ENCODE data around the gene FDX1. TPM values are rescaled to one million over a fixed set of nuclear protein-coding genes. Genes with fewer than 3 reads are reported as not detected.
A peak's percentile ranks its signal among the peaks of the same experiment; 100 is the strongest.

The FDX1 gene
- total RNA-seq, 4 donors from 2014 or later: 10.7 to 20.9 (median 11.9) TPM

- ATAC-seq (ENCODE audit: low FRiP score) (no peak), DNase-seq (ENCODE audit: low spot score) (no peak)
- TF ChIP-seq CTCF (IDR thresholded peaks at IDR 0.05): no peak
Observed at GRCh38 chr11:110454609-110455008, 24.9 kb downstream of the FDX1 start.

- ATAC-seq (ENCODE audit: low FRiP score) (no peak), DNase-seq (ENCODE audit: low spot score) (no peak)
- TF ChIP-seq CTCF (IDR thresholded peaks at IDR 0.05): no peak
Observed at GRCh38 chr11:110455718-110456117, 26.0 kb downstream of the FDX1 start.

- ATAC-seq (ENCODE audit: low FRiP score) (peak; percentile 96), DNase-seq (ENCODE audit: low spot score) (no peak)
- TF ChIP-seq CTCF (IDR thresholded peaks at IDR 0.05): no peak
Observed at GRCh38 chr11:110463153-110463552, 33.4 kb downstream of the FDX1 start.

- DNase-seq (ENCODE audit: low spot score): no peak
- ATAC-seq (ENCODE audit: low FRiP score): no peak
- no peak for TF ChIP-seq CTCF (IDR thresholded peaks at IDR 0.05)
Observed at GRCh38 chr11:110465231-110465630, 35.5 kb downstream of the FDX1 start.

GRCh38 chr11:110467556-110467955 lies 37.8 kb downstream of the FDX1 start:
- DNase-seq (ENCODE audit: low spot score): no peak
- no peak for TF ChIP-seq CTCF (IDR thresholded peaks at IDR 0.05)
- no peak for ATAC-seq (ENCODE audit: low FRiP score)

- ATAC-seq (ENCODE audit: low FRiP score): no peak
- no peak for TF ChIP-seq CTCF (IDR thresholded peaks at IDR 0.05)
- DNase-seq (ENCODE audit: low spot score): no peak
Observed at GRCh38 chr11:110468121-110468520, 38.4 kb downstream of the FDX1 start.

GRCh38 chr11:110469127-110469526 lies 39.4 kb downstream of the FDX1 start:
- no peak for DNase-seq (ENCODE audit: low spot score)
- no peak for TF ChIP-seq CTCF (IDR thresholded peaks at IDR 0.05)
- ATAC-seq (ENCODE audit: low FRiP score): no peak

Data from omental fat pad (tissue), 4 donors.